ENCODE results near the gene SLC6A7. TPM values are rescaled to one million over a fixed set of nuclear protein-coding genes. Genes with fewer than 3 reads are reported as not detected.

Gene SLC6A7
- total RNA-seq, 1 donor from 2014 or later, result not detected

GRCh38 chr5:150208187-150209098 is 18.6 kb downstream of the SLC6A7 start:
- Mint-ChIP-seq H3K27ac (ENCODE audit: unreplicated experiment) (no peak overlapping the region), H3K36me3 (ENCODE audit: unreplicated experiment) (no peaks in the 10 kb centered on the region), H3K4me1 (ENCODE audit: low read depth, unreplicated experiment) (no peaks in the 10 kb centered on the region), H3K4me3 (ENCODE audit: unreplicated experiment) (no peak overlapping the region), H3K9me3 (ENCODE audit: unreplicated experiment) (peaks cover 3% of the 10 kb centered on the region), H3K27me3 (ENCODE audit: unreplicated experiment) (peaks cover 7% of the 10 kb centered on the region)
- DNase-seq, result no peak
- TF ChIP-seq CTCF (IDR thresholded peaks at IDR 0.05; ENCODE audit: partially characterized antibody, unreplicated experiment), result no peak

- Mint-ChIP-seq H3K4me3 (ENCODE audit: unreplicated experiment) (no peak overlapping the region), H3K4me1 (ENCODE audit: low read depth, unreplicated experiment) (no peaks in the 10 kb centered on the region), H3K27ac (ENCODE audit: unreplicated experiment) (no peak overlapping the region), H3K27me3 (ENCODE audit: unreplicated experiment) (peaks cover 9% of the 10 kb centered on the region), H3K9me3 (ENCODE audit: unreplicated experiment) (peaks cover 3% of the 10 kb centered on the region), H3K36me3 (ENCODE audit: unreplicated experiment) (no peaks in the 10 kb centered on the region)
- DNase-seq, result no peak
- TF ChIP-seq CTCF (IDR thresholded peaks at IDR 0.05; ENCODE audit: partially characterized antibody, unreplicated experiment), result no peak
Measured at GRCh38 chr5:150209099-150209635, 19.3 kb downstream of the SLC6A7 start.

GRCh38 chr5:150210644-150211043 is 20.8 kb downstream of the SLC6A7 start:
- Mint-ChIP-seq H3K27me3 (ENCODE audit: unreplicated experiment) (peaks cover 9% of the 10 kb centered on the region), H3K9me3 (ENCODE audit: unreplicated experiment) (peaks cover 3% of the 10 kb centered on the region), H3K4me3 (ENCODE audit: unreplicated experiment) (no peak overlapping the region), H3K4me1 (ENCODE audit: low read depth, unreplicated experiment) (no peaks in the 10 kb centered on the region), H3K27ac (ENCODE audit: unreplicated experiment) (no peak overlapping the region), H3K36me3 (ENCODE audit: unreplicated experiment) (no peaks in the 10 kb centered on the region)
- no peak for DNase-seq
- no peak for TF ChIP-seq CTCF (IDR thresholded peaks at IDR 0.05; ENCODE audit: partially characterized antibody, unreplicated experiment)

- Mint-ChIP-seq H3K9me3 (ENCODE audit: unreplicated experiment) (peaks cover 3% of the 10 kb centered on the region), H3K36me3 (ENCODE audit: unreplicated experiment) (no peaks in the 10 kb centered on the region), H3K27ac (ENCODE audit: unreplicated experiment) (no peak overlapping the region), H3K27me3 (ENCODE audit: unreplicated experiment) (peaks cover 9% of the 10 kb centered on the region), H3K4me3 (ENCODE audit: unreplicated experiment) (no peak overlapping the region), H3K4me1 (ENCODE audit: low read depth, unreplicated experiment) (no peaks in the 10 kb centered on the region)
- no peak for DNase-seq
- TF ChIP-seq CTCF (IDR thresholded peaks at IDR 0.05; ENCODE audit: partially characterized antibody, unreplicated experiment), result no peak
Measured at GRCh38 chr5:150211156-150212030, 21.5 kb downstream of the SLC6A7 start.
